Measurements from ENCODE around the gene FBXW11.

FBXW11 gene

DNA sequence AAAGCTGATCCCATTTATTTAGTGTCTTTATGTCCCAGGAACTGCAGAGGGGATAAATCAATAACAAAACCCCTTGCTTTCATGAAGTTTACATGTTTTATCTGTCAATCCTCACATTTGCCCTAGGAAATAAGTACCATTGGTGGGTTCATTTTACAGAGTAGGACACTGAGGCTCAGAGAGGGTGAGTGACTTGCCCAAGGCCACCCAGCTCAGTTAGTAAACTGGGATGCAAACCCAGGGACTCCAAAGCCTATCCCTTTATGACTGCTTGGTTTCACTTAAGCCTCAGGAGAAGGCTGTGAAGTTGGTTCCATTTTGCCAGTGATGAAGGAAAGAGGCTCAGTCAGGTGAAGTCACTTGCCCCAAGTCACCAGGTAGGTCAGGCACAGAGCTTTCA is 168.9 kb downstream of the FBXW11 start:
- Histone ChIP-seq H3K27me3 (replicated peaks; ENCODE audit: control insufficient read depth, insufficient read depth, low read length) (no peaks in the 10 kb centered on the region; the same call in 1 of the 2 replicates), H3K36me3 (ENCODE audit: control insufficient read depth, insufficient read depth, low read length) (no peaks in the 10 kb centered on the region), H3K4me3 (replicated peaks; ENCODE audit: low read depth, low read length) (no peak overlapping the region)
- TF ChIP-seq CTCF (IDR thresholded peaks at IDR 0.05; ENCODE audit: insufficient read depth, low read length, poor library complexity, severe bottlenecking) = no peak
- no peak for DNase-seq (ENCODE audit: extremely low read depth, insufficient read length)

DNA sequence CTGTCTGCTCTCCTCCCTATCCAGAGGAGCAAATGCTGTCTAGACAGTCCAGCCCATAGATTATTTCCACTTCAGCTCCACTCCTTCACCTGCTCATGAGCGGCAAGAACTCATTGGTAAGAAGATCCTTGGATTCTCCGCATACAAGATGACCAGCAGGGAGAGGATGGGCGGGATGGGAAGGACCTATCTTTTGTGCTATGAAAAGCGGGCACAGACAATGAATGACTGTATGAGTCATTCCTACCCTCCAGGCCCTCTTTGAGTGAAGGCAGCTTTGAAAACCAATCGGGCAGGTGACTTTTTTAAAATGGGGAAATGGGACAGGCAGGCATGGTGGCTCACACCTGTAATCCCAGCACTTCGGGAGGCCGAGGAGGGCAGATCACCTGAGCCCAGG is 171.4 kb downstream of the FBXW11 start:
- Histone ChIP-seq H3K36me3 (ENCODE audit: control insufficient read depth, insufficient read depth, low read length) (no peaks in the 10 kb centered on the region), H3K27me3 (replicated peaks; ENCODE audit: control insufficient read depth, insufficient read depth, low read length) (no peaks in the 10 kb centered on the region; the same call in 1 of the 2 replicates), H3K4me3 (replicated peaks; ENCODE audit: low read depth, low read length) (no peak overlapping the region)
- no peak for TF ChIP-seq CTCF (IDR thresholded peaks at IDR 0.05; ENCODE audit: insufficient read depth, low read length, poor library complexity, severe bottlenecking)
- DNase-seq (ENCODE audit: extremely low read depth, insufficient read length) = no peak

GRCh38 chr5:171834461-171834860 is 172.0 kb downstream of the FBXW11 start:
- Histone ChIP-seq H3K27me3 (replicated peaks; ENCODE audit: control insufficient read depth, insufficient read depth, low read length) (no peaks in the 10 kb centered on the region; the same call in 1 of the 2 replicates), H3K4me3 (replicated peaks; ENCODE audit: low read depth, low read length) (no peak overlapping the region), H3K36me3 (ENCODE audit: control insufficient read depth, insufficient read depth, low read length) (no peaks in the 10 kb centered on the region)
- no peak for DNase-seq (ENCODE audit: extremely low read depth, insufficient read length)
- TF ChIP-seq CTCF (IDR thresholded peaks at IDR 0.05; ENCODE audit: insufficient read depth, low read length, poor library complexity, severe bottlenecking) = no peak

DNA sequence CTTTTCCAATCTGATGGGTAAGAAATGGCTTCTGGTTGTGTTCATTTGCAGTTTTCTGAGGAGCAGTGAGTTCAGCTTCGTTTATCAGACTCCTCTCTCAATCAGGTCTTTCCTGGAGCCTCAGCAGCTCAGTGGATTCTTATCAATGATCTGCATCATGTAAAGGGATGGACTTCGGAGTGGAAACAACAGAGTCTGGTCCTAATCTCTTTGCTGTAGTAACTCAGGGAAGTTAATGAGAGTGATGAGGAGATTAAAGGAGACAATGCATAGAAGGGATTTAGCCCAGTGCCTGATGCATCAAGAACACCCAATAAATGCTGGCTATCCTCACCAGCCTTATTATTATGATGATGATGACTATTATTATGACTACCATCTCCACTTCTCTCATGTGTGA is 173.7 kb downstream of the FBXW11 start:
- Histone ChIP-seq H3K27me3 (replicated peaks; ENCODE audit: control insufficient read depth, insufficient read depth, low read length) (no peaks in the 10 kb centered on the region; the same call in 1 of the 2 replicates), H3K4me3 (replicated peaks; ENCODE audit: low read depth, low read length) (no peak overlapping the region), H3K36me3 (ENCODE audit: control insufficient read depth, insufficient read depth, low read length) (no peaks in the 10 kb centered on the region)
- no peak for TF ChIP-seq CTCF (IDR thresholded peaks at IDR 0.05; ENCODE audit: insufficient read depth, low read length, poor library complexity, severe bottlenecking)
- DNase-seq (ENCODE audit: extremely low read depth, insufficient read length) = no peak

DNA sequence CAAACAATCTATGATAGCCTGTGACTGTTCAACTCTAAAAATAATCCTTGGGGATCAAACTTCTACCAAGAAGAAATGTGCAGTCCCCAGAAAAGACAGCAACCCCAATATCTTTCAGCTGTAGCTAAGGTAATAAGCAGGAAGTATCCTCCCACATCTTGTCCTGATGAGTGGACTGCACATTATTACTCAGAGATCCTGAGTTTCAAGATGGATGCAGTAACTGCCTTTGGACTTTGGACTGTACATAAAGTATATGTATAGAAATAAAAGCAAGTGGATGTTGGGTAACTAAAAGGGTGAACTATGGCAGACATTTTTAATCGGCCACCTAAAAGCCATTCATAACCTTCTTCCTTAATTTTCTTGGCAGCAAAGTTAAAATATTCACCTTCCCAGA is 175.8 kb downstream of the FBXW11 start:
- no peaks in the 10 kb centered on the region for H3K27me3 ChIP-seq (replicated peaks; ENCODE audit: control insufficient read depth, insufficient read depth, low read length)
- no peak overlapping the region for H3K4me3 ChIP-seq (replicated peaks; ENCODE audit: low read depth, low read length)
- DNase-seq (ENCODE audit: extremely low read depth, insufficient read length) = no peak
- no peak for TF ChIP-seq CTCF (IDR thresholded peaks at IDR 0.05; ENCODE audit: insufficient read depth, low read length, poor library complexity, severe bottlenecking)
- no peaks in the 10 kb centered on the region for H3K36me3 ChIP-seq (ENCODE audit: control insufficient read depth, insufficient read depth, low read length)

DNA sequence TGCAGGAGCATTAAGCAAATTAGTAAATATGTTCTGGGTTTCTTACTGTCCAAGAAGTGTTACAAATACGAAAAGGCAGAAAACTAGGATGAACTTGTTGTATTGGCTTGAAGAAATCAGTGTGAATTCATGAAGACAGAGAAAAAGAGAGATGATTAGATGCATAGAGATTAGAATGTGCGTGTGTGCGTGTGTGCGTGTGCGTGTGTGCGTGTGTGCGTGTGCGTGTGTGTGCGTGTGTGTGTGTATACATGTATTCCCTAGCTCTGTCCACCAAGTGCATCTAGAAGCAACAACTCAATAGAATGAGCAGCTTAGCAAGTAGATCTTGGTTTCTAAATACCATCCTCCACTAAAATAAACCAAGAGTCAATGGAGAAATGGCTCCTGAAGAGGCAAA is 179.3 kb downstream of the FBXW11 start:
- H3K27me3 ChIP-seq (replicated peaks; ENCODE audit: control insufficient read depth, insufficient read depth, low read length) = no peaks in the 10 kb centered on the region
- no peak for TF ChIP-seq CTCF (IDR thresholded peaks at IDR 0.05; ENCODE audit: insufficient read depth, low read length, poor library complexity, severe bottlenecking)
- DNase-seq (ENCODE audit: extremely low read depth, insufficient read length) = no peak
- no peak overlapping the region for H3K4me3 ChIP-seq (replicated peaks; ENCODE audit: low read depth, low read length)
- no peaks in the 10 kb centered on the region for H3K36me3 ChIP-seq (ENCODE audit: control insufficient read depth, insufficient read depth, low read length)

Measured in GM06990 (cell line).